Gastroesophageal sphincter (tissue), 4 donors: ENCODE measurements around the gene C1orf159. TPM values are rescaled to one million over a fixed set of nuclear protein-coding genes. Genes with fewer than 3 reads are reported as not detected.
A peak's percentile ranks its signal among the peaks of the same experiment; 100 is the strongest.

Source experiments
- ATAC-seq: fragments of 150-250 bp; one replicate; pipeline ENCODE4 v1.9.1; 2016; ENCODE audit warnings: mild to moderate bottlenecking, moderate library complexity
- H3K27ac ChIP-seq, 4 donors: fragments of 200-600 bp; sonication (generic) in 3 of 4; 1 replicate in 3 of 4; 2 replicates in 1 of 4; pipeline ENCODE4 v1.5.1; 2016 to 2019
- H3K27me3 ChIP-seq: fragments of 200-600 bp; sonication (generic); one replicate; pipeline ENCODE4 v1.5.1; 2019
- H3K36me3 ChIP-seq, 2 donors: fragments of 200-600 bp; sonication (generic); one replicate each; pipeline ENCODE4 v1.5.1; 2019; ENCODE audit warnings: control low read depth in 1 of 2
- H3K4me1 ChIP-seq, 3 donors: fragments of 200-600 bp; sonication (generic); 1 replicate in 2 of 3; 2 replicates in 1 of 3; pipeline ENCODE4 v1.5.1; 2016 to 2019; ENCODE audit warnings: control low read depth in 2 of 3
- H3K4me3 ChIP-seq, 2 donors: fragments of 200-600 bp; sonication (generic); one replicate each; pipeline ENCODE4 v1.5.1; 2019; ENCODE audit warnings: mild to moderate bottlenecking in 1 of 2, moderate library complexity in 1 of 2
- H3K9me3 ChIP-seq, 3 donors: fragments of 200-600 bp; sonication (generic); one replicate each; pipeline ENCODE4 v1.5.1; 2017 to 2019; ENCODE audit warnings: control low read depth in 2 of 3
- EP300 ChIP-seq: sonication (generic); formaldehyde crosslinking; IDR thresholded peaks from one replicate; pipeline ENCODE4 v1.6.1; 2017; ENCODE audit warnings: antibody characterized with exemption, mild to moderate bottlenecking
- POLR2A ChIP-seq, 2 donors: fragments of 450-650 bp; IDR thresholded peaks; one replicate each; pipeline ENCODE4 v1.6.1; 2017; ENCODE audit warnings: antibody characterized with exemption in 2 of 2, mild to moderate bottlenecking in 2 of 2, moderate library complexity in 1 of 2
- POLR2AphosphoS5 ChIP-seq: sonication (generic); formaldehyde crosslinking; IDR thresholded peaks from one replicate; pipeline ENCODE4 v1.6.1; 2017; ENCODE audit warnings: antibody characterized with exemption
- WGBS, 2 donors: methylation state at CpG; one replicate each; pipeline ENCODE4 v1.1.5; 2018; ENCODE audit warnings: low coverage in 1 of 2; 5-methylcytosine and 5-hydroxymethylcytosine counted together
- total RNA-seq, 4 donors: library from RNA; depleted of rRNA; stranded (reverse); fragments of >200 nt; gene quantifications; one replicate each; pipeline ENCODE4 v1.1.0, GENCODE V29; 2016
- TF ChIP-seq, protein P1 (sequence below), 4 experiments: fragments of 200-600 bp in 2 of 4; fragments of 450-650 bp in 2 of 4; sonication (generic) in 1 of 4; IDR thresholded peaks; one replicate each; pipeline ENCODE4 v1.5.1; 2017 to 2019; ENCODE audit warnings: antibody characterized with exemption in 4 of 4, mild to moderate bottlenecking in 2 of 4, moderate library complexity in 2 of 4

Gene C1orf159
- total RNA-seq, 4 donors from 2014 or later: 6.3 to 15.3 (median 9.9) TPM

DNA sequence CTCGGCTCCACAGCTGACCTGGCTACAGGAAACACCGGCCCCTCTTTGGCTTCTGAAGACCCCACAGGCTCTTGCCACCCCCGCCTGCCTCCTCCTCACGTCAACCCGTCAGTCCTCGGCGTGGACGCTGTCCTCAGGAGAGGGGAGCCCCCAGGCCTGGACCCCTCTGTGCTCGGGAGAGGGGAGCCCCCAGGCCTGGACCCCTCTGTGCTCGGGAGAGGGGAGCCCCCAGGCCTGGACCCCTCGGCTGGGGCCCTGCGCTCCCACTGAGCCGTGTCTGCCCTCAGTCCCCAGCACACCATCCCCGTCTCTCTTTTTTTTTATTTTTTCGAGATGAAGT is 26.0 kb upstream of the C1orf159 start:
- H3K4me3 ChIP-seq: no peak overlapping the region
- no peaks in the 10 kb centered on the region for H3K9me3 ChIP-seq
- 55 to 73% methylated on average over 3 to 5 of the region's 15 CpGs for WGBS, 2 donors
- no peak for ATAC-seq
- H3K36me3 ChIP-seq: no peaks in the 10 kb centered on the region
- H3K27ac ChIP-seq: no peak overlapping the region
- TF ChIP-seq EP300 (no peak), POLR2A (IDR thresholded peaks at IDR 0.05) (no peak), POLR2AphosphoS5 (no peak)
- TF ChIP-seq, protein P1, sequence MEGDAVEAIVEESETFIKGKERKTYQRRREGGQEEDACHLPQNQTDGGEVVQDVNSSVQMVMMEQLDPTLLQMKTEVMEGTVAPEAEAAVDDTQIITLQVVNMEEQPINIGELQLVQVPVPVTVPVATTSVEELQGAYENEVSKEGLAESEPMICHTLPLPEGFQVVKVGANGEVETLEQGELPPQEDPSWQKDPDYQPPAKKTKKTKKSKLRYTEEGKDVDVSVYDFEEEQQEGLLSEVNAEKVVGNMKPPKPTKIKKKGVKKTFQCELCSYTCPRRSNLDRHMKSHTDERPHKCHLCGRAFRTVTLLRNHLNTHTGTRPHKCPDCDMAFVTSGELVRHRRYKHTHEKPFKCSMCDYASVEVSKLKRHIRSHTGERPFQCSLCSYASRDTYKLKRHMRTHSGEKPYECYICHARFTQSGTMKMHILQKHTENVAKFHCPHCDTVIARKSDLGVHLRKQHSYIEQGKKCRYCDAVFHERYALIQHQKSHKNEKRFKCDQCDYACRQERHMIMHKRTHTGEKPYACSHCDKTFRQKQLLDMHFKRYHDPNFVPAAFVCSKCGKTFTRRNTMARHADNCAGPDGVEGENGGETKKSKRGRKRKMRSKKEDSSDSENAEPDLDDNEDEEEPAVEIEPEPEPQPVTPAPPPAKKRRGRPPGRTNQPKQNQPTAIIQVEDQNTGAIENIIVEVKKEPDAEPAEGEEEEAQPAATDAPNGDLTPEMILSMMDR (IDR thresholded peaks at IDR 0.05): no peak
- H3K27me3 ChIP-seq: peaks cover 81% of the 10 kb centered on the region
- no peaks in the 10 kb centered on the region for H3K4me1 ChIP-seq

DNA sequence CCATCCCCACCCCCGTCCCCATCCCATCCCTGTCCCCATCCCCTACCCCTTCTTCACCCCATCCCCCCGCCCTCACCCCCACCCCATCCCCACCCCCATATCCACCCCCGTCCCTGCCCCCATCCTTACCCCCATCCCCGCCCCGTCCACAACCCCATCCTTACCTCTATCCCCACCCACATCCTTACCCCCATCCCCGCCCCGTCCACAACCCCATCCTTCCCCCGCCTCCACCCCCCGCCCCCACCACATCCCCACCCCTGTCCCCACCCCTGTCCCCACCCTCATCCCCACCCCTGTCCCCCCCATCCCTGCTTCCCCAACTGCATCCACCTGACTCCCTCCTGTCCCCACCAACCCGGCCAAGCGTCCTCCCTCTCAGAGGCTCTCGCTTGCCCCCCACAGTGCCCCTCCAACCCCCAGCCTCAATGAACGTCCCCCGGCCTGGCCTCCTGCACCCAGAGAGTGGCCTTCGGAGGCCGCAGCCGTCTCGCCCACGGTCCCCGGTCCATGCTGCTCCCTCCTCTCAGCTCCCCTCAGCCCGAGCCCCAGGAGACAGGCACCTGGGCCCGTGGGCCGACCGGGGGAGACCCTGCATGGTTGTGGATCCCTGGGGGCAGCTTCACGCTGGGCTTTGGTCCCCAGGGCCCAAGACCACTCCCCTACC is 25.5 kb upstream of the C1orf159 start:
- no peak overlapping the region for H3K4me3 ChIP-seq
- no peak overlapping the region for H3K27ac ChIP-seq
- TF ChIP-seq POLR2AphosphoS5: no peak
- TF ChIP-seq POLR2A (IDR thresholded peaks at IDR 0.05): no peak
- no peak for TF ChIP-seq EP300
- H3K27me3 ChIP-seq: peaks cover 81% of the 10 kb centered on the region
- H3K9me3 ChIP-seq: no peaks in the 10 kb centered on the region
- WGBS, 2 donors: 33% methylated on average over 1 of the region's 25 CpGs; no CpG with 5 or more reads in 1 of the 2 donors
- H3K36me3 ChIP-seq: no peaks in the 10 kb centered on the region
- ATAC-seq: no peak
- H3K4me1 ChIP-seq: no peaks in the 10 kb centered on the region

DNA sequence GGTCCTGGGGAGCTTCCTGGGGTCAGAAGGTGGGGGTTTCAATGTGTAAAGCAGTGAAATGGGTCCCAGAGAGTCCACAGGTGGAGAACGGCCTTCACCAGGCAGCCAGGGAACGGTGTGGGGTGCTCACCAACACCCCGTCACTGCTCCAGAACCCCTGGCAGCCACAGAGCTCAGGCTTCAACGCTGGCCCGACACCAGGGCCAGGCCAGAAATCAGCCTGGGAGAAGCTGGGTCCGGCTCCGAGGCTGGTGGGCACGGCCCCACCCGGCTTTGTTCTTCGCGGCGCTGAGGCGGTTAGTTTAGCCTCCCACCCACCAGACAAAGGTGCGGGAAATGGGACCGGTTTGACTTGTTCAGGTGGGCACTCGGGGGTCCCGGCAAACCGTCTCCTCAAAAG is 24.8 kb upstream of the C1orf159 start:
- Histone ChIP-seq H3K4me3 (no peak overlapping the region), H3K4me1 (no peaks in the 10 kb centered on the region), H3K9me3 (no peaks in the 10 kb centered on the region), H3K27me3 (peaks cover 81% of the 10 kb centered on the region), H3K27ac (no peak overlapping the region), H3K36me3 (no peaks in the 10 kb centered on the region)
- WGBS, 2 donors: 39% methylated on average over 16 of the region's 18 CpGs; no CpG with 5 or more reads in 1 of the 2 donors
- no peak for ATAC-seq
- TF ChIP-seq POLR2AphosphoS5 (no peak), EP300 (no peak), POLR2A (IDR thresholded peaks at IDR 0.05) (no peak)
- TF ChIP-seq, protein P1 (IDR thresholded peaks at IDR 0.05): no peak

DNA sequence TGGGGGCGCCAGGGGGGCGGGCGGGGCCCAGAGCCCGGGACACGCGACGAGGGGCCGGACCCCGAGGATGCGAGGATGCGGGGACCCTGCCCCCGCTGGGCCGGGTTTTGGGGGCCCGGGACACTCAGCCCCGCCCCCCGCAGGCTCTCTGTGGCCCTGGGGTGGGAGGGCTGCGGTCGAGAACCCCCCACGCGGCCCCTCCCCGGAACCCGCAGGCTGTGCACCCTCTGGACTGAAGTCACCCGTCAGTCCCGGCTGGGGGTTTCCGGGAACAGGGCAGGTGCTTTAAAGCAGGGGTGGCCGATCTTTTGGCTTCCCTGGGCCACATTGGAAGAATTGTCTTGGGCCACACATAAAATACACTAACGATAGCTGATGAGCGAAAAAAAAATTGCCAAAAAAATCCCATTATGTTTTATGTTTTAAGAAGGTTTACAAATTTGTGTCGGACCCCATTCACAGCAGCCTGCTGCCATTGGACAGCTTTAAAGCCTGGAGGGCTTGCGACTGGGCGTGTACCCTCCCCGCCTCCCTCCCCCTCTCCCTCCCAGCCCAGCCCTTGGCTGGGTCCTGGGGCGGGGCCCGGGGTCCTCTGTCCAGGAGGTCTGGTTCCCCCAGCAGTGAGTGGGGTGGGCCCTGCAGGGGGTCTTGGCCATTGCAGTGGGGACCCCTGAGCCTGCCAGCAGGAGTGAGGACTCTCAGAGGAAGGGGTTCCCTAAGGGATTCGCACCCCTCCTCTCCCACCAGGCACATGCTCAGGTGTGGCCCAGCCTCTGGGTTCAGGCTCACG is 21.6 kb upstream of the C1orf159 start:
- peaks cover 69% of the 10 kb centered on the region for H3K27me3 ChIP-seq
- peak overlapping the region in 1 of 2 donors; percentile 4 for H3K4me3 ChIP-seq
- no peak overlapping the region for H3K27ac ChIP-seq
- 14 to 28% methylated on average over 1 to 2 of the region's 36 CpGs for WGBS, 2 donors
- no peaks in the 10 kb centered on the region for H3K36me3 ChIP-seq
- no peaks in the 10 kb centered on the region for H3K4me1 ChIP-seq
- H3K9me3 ChIP-seq: no peaks in the 10 kb centered on the region
- TF ChIP-seq, protein P1 (IDR thresholded peaks at IDR 0.05): no peak
- TF ChIP-seq EP300 (no peak), POLR2AphosphoS5 (no peak)
- ATAC-seq: no peak

DNA sequence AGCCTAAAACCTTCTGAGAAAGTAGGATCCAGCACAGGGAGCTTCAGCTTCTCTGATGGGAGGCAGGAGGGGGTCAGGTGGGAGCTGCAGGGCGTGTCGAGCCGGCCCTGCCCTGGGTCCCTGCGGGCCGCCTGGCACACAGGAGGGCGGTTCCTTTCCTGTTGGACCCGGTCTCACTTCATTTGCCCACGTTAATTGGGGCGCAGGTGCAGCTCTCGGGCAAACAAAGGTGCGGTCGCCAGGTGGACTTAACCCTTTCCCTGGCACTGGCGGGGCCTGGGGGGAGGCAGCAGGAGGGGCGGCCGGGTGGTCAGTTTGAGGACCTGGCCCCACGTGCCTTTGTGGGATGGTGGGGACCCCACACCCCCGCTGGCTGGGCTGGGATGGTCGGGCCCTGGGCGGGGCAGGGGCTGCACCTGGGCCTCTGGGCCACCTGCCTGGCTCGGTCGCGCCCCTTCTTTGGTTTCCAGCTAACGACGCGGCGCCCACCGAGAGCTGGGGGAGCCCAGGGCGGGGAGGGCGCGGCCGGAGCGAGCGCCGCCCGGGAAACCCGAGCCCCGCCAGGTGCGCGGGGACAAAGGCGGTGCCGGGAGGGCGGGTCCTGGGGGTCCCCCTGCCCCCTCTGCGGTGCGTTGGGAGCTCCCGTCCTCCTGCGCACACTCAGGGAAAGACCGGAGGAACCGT is 20.8 kb upstream of the C1orf159 start:
- Histone ChIP-seq H3K36me3 (no peaks in the 10 kb centered on the region), H3K9me3 (no peaks in the 10 kb centered on the region), H3K27me3 (peaks cover 68% of the 10 kb centered on the region), H3K27ac (no peak overlapping the region), H3K4me1 (no peaks in the 10 kb centered on the region), H3K4me3 (peak overlapping the region in 1 of 2 donors; percentile 4)
- 40% methylated on average over 1 of the region's 48 CpGs; no CpG with 5 or more reads in 1 of the 2 donors for WGBS, 2 donors
- ATAC-seq: no peak
- TF ChIP-seq EP300 (no peak), POLR2AphosphoS5 (no peak), POLR2A (IDR thresholded peaks at IDR 0.05) (no peak)
- TF ChIP-seq, protein P1 (IDR thresholded peaks at IDR 0.05): no peak
